K562 (cell line): ENCODE results near the gene ROS1.
A peak's percentile ranks its signal among the peaks of the same experiment; 100 is the strongest.

ENCODE experiments used
- GABPA ChIP-seq: fragments of 200-800 bp; sonication (Bioruptor generic); conservative IDR thresholded peaks from 2 replicates; pipeline ENCODE4 v1.6.1; 2016; ENCODE audit warnings: low read depth, missing genetic modification characterization, missing compliant biosample characterization
- GMEB1 ChIP-seq: fragments of 250-450 bp; sonication (Bioruptor Pico); IDR thresholded peaks from 2 replicates; pipeline ENCODE4 v1.4.0; 2020; ENCODE audit warnings: mild to moderate bottlenecking
- KLF6 ChIP-seq: fragments of 250-450 bp; sonication (Bioruptor Pico); IDR thresholded peaks from 2 replicates; pipeline ENCODE4 v1.4.0; 2020; ENCODE audit warnings: mild to moderate bottlenecking, moderate library complexity, borderline replicate concordance
- MEIS2 ChIP-seq: fragments of 450-650 bp; IDR thresholded peaks from 2 replicates; pipeline ENCODE4 v1.6.1; 2014; ENCODE audit warnings: mild to moderate bottlenecking; ENCODE audit not compliant: partially characterized antibody
- POLR2AphosphoS5 ChIP-seq: IDR thresholded peaks from 2 replicates; pipeline ENCODE4 v1.6.1; 2011; ENCODE audit warnings: mild to moderate bottlenecking, low read depth, low read length, moderate library complexity; ENCODE audit not compliant: control insufficient read depth, insufficient read depth
- YY1 ChIP-seq, 3 experiments: IDR thresholded peaks; 2 replicates each; pipeline ENCODE4 v1.6.1; 2011; ENCODE audit warnings: low read length in 2 of 3, mild to moderate bottlenecking in 2 of 3, moderate library complexity in 2 of 3, borderline replicate concordance in 1 of 3, control low read depth in 1 of 3, low read depth in 1 of 3; ENCODE audit not compliant: insufficient read depth in 3 of 3, insufficient replicate concordance in 2 of 3, control insufficient read depth in 1 of 3, insufficient read length in 1 of 3; ENCODE audit errors: extremely low read depth in 1 of 3
- ZBTB11 ChIP-seq, 3 experiments: fragments of 200-800 bp in 1 of 3; fragments of 250-450 bp in 1 of 3; fragments of 450-650 bp in 1 of 3; sonication (Bioruptor Pico) in 1 of 3; sonication (Bioruptor generic) in 1 of 3; formaldehyde crosslinking in 1 of 3; IDR thresholded peaks; 2 replicates each; pipeline versions ENCODE4 v1.6.1 to v1.8.0; 2016 to 2022; ENCODE audit warnings: mild to moderate bottlenecking in 2 of 3, missing genetic modification characterization in 2 of 3, missing compliant biosample characterization in 1 of 3, moderate library complexity in 1 of 3
- ZNF121 ChIP-seq: sonication (generic); formaldehyde crosslinking; conservative IDR thresholded peaks from 2 replicates; pipeline ENCODE4 v1.8.0; 2022; ENCODE audit warnings: missing genetic modification reagents
- ZNF165 ChIP-seq: fragments of 250-450 bp; sonication (Bioruptor Pico); IDR thresholded peaks from 2 replicates; pipeline ENCODE4 v1.4.0; 2020; ENCODE audit warnings: borderline replicate concordance
- ZNF354B ChIP-seq: fragments of 250-450 bp; sonication (Bioruptor Pico); IDR thresholded peaks from 2 replicates; pipeline ENCODE4 v1.4.0; 2020
- ZNF444 ChIP-seq: fragments of 250-450 bp; sonication (Bioruptor Pico); IDR thresholded peaks from 2 replicates; pipeline ENCODE4 v1.4.0; 2020; ENCODE audit warnings: mild to moderate bottlenecking, moderate library complexity
- TF ChIP-seq, protein P1 (sequence below), 3 experiments: IDR thresholded peaks in 2 of 3; conservative IDR thresholded peaks in 1 of 3; 2 replicates each; pipeline ENCODE4 v1.5.1; 2011 to 2012; ENCODE audit warnings: low read length in 3 of 3, mild to moderate bottlenecking in 3 of 3, control low read depth in 2 of 3, improper control_type of control experiment in 1 of 3, inconsistent platforms in 1 of 3, low read depth in 1 of 3, mixed read lengths in 1 of 3, moderate library complexity in 1 of 3; ENCODE audit not compliant: insufficient read depth in 2 of 3
- TF ChIP-seq, protein P2 (sequence below): fragments of 450-650 bp; formaldehyde crosslinking; IDR thresholded peaks from 2 replicates; pipeline ENCODE4 v1.4.0; 2020; ENCODE audit warnings: mild to moderate bottlenecking, mixed read lengths

GRCh38 chr6:117317261-117317660 lies 108.5 kb downstream of the ROS1 start:
- no peak for TF ChIP-seq POLR2AphosphoS5
- no peak for TF ChIP-seq MEIS2
- no peak for TF ChIP-seq GABPA (tag)
- no peak for TF ChIP-seq ZNF354B (CRISPR knock-in tag)
- no peak for TF ChIP-seq GMEB1 (CRISPR knock-in tag)
- TF ChIP-seq, protein P1, sequence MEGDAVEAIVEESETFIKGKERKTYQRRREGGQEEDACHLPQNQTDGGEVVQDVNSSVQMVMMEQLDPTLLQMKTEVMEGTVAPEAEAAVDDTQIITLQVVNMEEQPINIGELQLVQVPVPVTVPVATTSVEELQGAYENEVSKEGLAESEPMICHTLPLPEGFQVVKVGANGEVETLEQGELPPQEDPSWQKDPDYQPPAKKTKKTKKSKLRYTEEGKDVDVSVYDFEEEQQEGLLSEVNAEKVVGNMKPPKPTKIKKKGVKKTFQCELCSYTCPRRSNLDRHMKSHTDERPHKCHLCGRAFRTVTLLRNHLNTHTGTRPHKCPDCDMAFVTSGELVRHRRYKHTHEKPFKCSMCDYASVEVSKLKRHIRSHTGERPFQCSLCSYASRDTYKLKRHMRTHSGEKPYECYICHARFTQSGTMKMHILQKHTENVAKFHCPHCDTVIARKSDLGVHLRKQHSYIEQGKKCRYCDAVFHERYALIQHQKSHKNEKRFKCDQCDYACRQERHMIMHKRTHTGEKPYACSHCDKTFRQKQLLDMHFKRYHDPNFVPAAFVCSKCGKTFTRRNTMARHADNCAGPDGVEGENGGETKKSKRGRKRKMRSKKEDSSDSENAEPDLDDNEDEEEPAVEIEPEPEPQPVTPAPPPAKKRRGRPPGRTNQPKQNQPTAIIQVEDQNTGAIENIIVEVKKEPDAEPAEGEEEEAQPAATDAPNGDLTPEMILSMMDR (IDR thresholded peaks at IDR 0.05 in 2 of 3, conservative IDR thresholded peaks at IDR 0.05 in 1 of 3; ENCODE audit: insufficient read depth in 2 of 3, low read depth in 1 of 3, low read length in 3 of 3): peak; percentile 32 to 60 (median 58); a peak in 5 of 6 replicates
- TF ChIP-seq, protein P2, sequence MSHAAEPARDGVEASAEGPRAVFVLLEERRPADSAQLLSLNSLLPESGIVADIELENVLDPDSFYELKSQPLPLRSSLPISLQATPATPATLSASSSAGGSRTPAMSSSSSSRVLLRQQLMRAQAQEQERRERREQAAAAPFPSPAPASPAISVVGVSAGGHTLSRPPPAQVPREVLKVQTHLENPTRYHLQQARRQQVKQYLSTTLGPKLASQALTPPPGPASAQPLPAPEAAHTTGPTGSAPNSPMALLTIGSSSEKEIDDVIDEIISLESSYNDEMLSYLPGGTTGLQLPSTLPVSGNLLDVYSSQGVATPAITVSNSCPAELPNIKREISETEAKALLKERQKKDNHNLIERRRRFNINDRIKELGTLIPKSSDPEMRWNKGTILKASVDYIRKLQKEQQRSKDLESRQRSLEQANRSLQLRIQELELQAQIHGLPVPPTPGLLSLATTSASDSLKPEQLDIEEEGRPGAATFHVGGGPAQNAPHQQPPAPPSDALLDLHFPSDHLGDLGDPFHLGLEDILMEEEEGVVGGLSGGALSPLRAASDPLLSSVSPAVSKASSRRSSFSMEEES (CRISPR knock-in tag): no peak
- TF ChIP-seq ZNF165 (CRISPR knock-in tag): no peak
- no peak for TF ChIP-seq ZBTB11 (CRISPR knock-in tag; IDR thresholded peaks at IDR 0.05)
- no peak for TF ChIP-seq YY1 (IDR thresholded peaks at IDR 0.05; ENCODE audit: borderline replicate concordance in 1 of 3, control insufficient read depth in 1 of 3, extremely low read depth in 1 of 3, insufficient read depth in 3 of 3, insufficient read length in 1 of 3, insufficient replicate concordance in 2 of 3, low read depth in 1 of 3, low read length in 2 of 3)
- TF ChIP-seq KLF6 (CRISPR knock-in tag): no peak
- TF ChIP-seq ZNF444 (CRISPR knock-in tag): no peak
- TF ChIP-seq ZNF121 (CRISPR knock-in tag): no peak
